GM06990 (cell line): Measurements from ENCODE around the gene COL6A1.

Experiments
- DNase-seq: peaks from one replicate; pipeline ENCODE4 v3.0.0-alpha.2; 2011; ENCODE audit not compliant: insufficient read length; ENCODE audit errors: extremely low read depth
- H3K27me3 ChIP-seq: replicated peaks from 2 replicates; pipeline ENCODE4 v1.6.0; 2011; ENCODE audit warnings: low read length; ENCODE audit not compliant: control insufficient read depth, insufficient read depth
- H3K36me3 ChIP-seq: 2 replicates; pipeline ENCODE4 v1.5.1; 2011; ENCODE audit warnings: low read length; ENCODE audit not compliant: control insufficient read depth, insufficient read depth
- H3K4me3 ChIP-seq: replicated peaks from 2 replicates; pipeline ENCODE4 v1.5.1; 2011; ENCODE audit warnings: low read depth, mild to moderate bottlenecking, control low read depth, low read length
- TF ChIP-seq, protein P1 (sequence below): IDR thresholded peaks from 2 replicates; pipeline ENCODE4 v1.5.1; 2011; ENCODE audit warnings: low read length, control low read depth, mild to moderate bottlenecking, inconsistent platforms; ENCODE audit not compliant: insufficient read depth, poor library complexity, severe bottlenecking

The COL6A1 gene

DNA sequence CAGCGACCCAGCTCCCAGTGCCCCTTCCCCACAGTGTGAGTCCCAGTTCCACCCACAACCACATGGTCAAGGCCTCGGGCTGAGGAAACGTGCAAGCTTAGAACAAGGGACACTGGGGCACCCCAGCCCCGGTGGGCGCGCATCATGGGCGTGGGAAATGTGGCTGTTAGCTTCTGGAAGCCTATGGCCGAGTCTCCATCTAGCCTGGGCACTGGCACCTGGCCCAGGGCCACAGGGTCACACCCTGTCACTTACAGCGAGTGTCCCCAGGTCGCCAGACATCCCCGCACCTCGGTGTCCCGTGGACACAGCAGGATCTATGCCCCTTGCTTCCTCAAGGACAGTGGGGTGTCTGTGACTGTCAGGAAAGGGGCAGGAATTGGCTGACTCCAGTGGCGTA, 37.0 kb upstream of the COL6A1 start:
- H3K4me3 ChIP-seq = no peak overlapping the region
- H3K36me3 ChIP-seq = no peaks in the 10 kb centered on the region
- H3K27me3 ChIP-seq = no peaks in the 10 kb centered on the region
- TF ChIP-seq, protein P1, sequence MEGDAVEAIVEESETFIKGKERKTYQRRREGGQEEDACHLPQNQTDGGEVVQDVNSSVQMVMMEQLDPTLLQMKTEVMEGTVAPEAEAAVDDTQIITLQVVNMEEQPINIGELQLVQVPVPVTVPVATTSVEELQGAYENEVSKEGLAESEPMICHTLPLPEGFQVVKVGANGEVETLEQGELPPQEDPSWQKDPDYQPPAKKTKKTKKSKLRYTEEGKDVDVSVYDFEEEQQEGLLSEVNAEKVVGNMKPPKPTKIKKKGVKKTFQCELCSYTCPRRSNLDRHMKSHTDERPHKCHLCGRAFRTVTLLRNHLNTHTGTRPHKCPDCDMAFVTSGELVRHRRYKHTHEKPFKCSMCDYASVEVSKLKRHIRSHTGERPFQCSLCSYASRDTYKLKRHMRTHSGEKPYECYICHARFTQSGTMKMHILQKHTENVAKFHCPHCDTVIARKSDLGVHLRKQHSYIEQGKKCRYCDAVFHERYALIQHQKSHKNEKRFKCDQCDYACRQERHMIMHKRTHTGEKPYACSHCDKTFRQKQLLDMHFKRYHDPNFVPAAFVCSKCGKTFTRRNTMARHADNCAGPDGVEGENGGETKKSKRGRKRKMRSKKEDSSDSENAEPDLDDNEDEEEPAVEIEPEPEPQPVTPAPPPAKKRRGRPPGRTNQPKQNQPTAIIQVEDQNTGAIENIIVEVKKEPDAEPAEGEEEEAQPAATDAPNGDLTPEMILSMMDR = no peak
- no peak for DNase-seq

DNA sequence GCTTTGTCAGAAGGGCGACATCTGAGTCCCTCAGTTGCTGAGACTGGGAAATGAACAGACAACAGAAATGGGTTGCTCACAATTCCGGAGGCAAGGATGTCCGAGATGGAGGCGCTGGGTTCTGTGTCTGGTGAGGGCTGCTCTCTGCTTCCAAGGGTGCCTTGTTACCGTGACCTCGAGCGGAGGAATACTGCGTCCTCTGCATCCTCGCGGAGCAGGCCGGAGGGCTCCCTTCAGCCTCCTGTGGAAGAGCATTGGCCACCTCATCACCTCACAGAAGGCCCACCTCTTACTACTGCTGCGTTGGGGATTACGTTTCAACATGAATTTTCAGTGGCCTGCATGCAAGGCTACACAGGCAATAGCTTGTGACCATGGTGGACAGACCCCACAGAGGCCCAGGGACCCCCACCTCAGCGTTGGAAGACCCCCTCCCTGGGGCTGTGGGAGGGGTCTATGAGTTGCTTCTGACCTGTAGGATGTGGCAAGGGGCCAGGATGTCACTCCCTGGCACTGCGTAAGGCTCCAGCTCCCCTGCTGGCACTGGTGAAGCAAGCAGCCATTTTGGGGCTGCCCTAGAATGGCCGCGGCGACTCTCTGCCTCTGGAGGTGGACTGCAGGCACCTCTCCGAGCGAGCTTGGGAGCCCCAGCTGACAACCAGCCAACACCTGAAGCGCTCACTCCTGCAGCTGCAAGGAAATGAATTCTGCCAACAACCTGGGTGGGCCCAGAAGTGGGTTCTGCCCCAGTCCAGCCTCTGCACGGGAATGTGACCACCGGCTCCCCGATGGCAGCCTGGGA, 36.3 kb upstream of the COL6A1 start:
- Histone ChIP-seq H3K27me3 (no peaks in the 10 kb centered on the region), H3K4me3 (no peak overlapping the region), H3K36me3 (no peaks in the 10 kb centered on the region)
- TF ChIP-seq, protein P1 = no peak
- DNase-seq = no peak

- Histone ChIP-seq H3K27me3 (no peaks in the 10 kb centered on the region), H3K4me3 (no peak overlapping the region), H3K36me3 (no peaks in the 10 kb centered on the region)
- no peak for DNase-seq
- TF ChIP-seq, protein P1 = no peak
These were observed 35.7 kb upstream of the COL6A1 start for GRCh38 chr21:45945868-45946210.

GRCh38 chr21:45947296-45947695, 34.3 kb upstream of the COL6A1 start:
- no peaks in the 10 kb centered on the region for H3K27me3 ChIP-seq
- no peak overlapping the region for H3K4me3 ChIP-seq
- TF ChIP-seq, protein P1 = no peak
- H3K36me3 ChIP-seq = no peaks in the 10 kb centered on the region
- no peak for DNase-seq

DNA sequence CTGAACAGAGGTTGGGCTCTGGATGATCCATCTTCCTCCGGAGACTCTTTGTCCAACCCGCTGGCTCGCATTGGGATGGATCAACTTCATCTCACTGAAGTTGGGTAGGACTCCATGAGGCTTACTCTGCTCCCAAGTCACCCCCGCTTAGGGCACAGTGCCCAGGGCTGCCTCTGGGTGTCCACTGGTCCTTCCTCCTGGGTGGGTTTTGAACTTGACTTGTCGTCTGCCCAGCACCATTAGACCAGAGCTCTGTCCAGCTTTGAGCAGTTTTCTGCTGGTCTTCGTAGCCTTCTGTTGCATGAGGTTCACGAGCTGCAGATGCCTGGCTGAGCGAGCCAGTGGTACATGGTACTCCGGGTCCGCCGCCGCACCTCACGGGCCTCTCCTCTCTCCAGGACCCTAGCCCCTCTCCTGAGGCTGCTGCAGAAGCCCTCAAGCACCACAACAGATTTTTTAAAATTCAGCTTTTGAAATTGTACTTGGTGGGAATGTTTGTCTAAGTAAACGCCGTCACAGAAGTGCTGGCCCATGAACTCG, 33.8 kb upstream of the COL6A1 start:
- H3K4me3 ChIP-seq = no peak overlapping the region
- DNase-seq = no peak
- TF ChIP-seq, protein P1 = no peak
- H3K36me3 ChIP-seq = no peaks in the 10 kb centered on the region
- H3K27me3 ChIP-seq = no peaks in the 10 kb centered on the region
